GM23338 (cell line): ENCODE data around the gene CTNNA2. TPM values are rescaled to one million over a fixed set of nuclear protein-coding genes. Genes with fewer than 3 reads are reported as not detected.

Source experiments
- ATAC-seq: fragments of 200-7000 bp; cut with Tn5 transposase; 3 replicates; pipeline ENCODE4 v1.9.1; 2020
- DNase-seq: peaks from one replicate; pipeline ENCODE4 v3.0.0-alpha.2; 2015; ENCODE audit warnings: low spot score
- H2AFZ ChIP-seq: fragments of 200-600 bp; sonication (generic); 2 replicates; pipeline ENCODE4 v1.8.0; 2016; ENCODE audit warnings: antibody characterized with exemption, mild to moderate bottlenecking, moderate library complexity
- H3F3A ChIP-seq: fragments of 200-600 bp; sonication (generic); replicated peaks from 2 replicates; pipeline ENCODE4 v1.8.0; 2017; ENCODE audit warnings: antibody characterized with exemption, mixed run types, low read depth
- H3K27ac ChIP-seq: fragments of 200-600 bp; sonication (generic); 2 replicates; pipeline ENCODE4 v1.6.1; 2016; ENCODE audit warnings: low read depth
- H3K27me3 ChIP-seq: fragments of 200-600 bp; sonication (generic); 2 replicates; pipeline ENCODE4 v1.8.0; 2016; ENCODE audit warnings: mild to moderate bottlenecking, mixed run types, moderate library complexity; ENCODE audit not compliant: insufficient read depth
- H3K36me3 ChIP-seq: fragments of 200-600 bp; sonication (generic); 2 replicates; pipeline ENCODE4 v1.8.0; 2016; ENCODE audit warnings: mild to moderate bottlenecking; ENCODE audit not compliant: insufficient read depth
- H3K4me1 ChIP-seq: fragments of 200-600 bp; sonication (generic); 2 replicates; pipeline ENCODE4 v1.8.0; 2016; ENCODE audit warnings: mild to moderate bottlenecking, moderate library complexity; ENCODE audit not compliant: insufficient read depth
- H3K4me2 ChIP-seq: fragments of 200-600 bp; sonication (generic); 2 replicates; pipeline ENCODE4 v1.7.1; 2017; ENCODE audit warnings: mixed run types
- H3K4me3 ChIP-seq: fragments of 200-600 bp; sonication (generic); 2 replicates; pipeline ENCODE4 v1.6.1; 2016; ENCODE audit warnings: mixed run types
- H3K79me2 ChIP-seq: fragments of 200-600 bp; sonication (generic); replicated peaks from 2 replicates; pipeline ENCODE4 v1.8.0; 2017; ENCODE audit warnings: mild to moderate bottlenecking; ENCODE audit not compliant: insufficient read depth
- H3K9me2 ChIP-seq: fragments of 200-600 bp; sonication (generic); 2 replicates; pipeline ENCODE4 v1.8.0; 2017; ENCODE audit not compliant: insufficient read depth
- H4K20me1 ChIP-seq: fragments of 200-600 bp; sonication (generic); replicated peaks from 2 replicates; pipeline ENCODE4 v1.8.0; 2017; ENCODE audit warnings: mild to moderate bottlenecking; ENCODE audit not compliant: insufficient read depth
- H3K27ac Mint-ChIP-seq: 2 replicates; pipeline ENCODE4 v1.8.0; 2020; ENCODE audit warnings: inconsistent platforms, mild to moderate bottlenecking, moderate library complexity, mixed read lengths
- H3K27me3 Mint-ChIP-seq: 3 replicates; pipeline ENCODE4 v1.8.0; 2022; ENCODE audit warnings: low read depth, mild to moderate bottlenecking, moderate library complexity, mixed read lengths, inconsistent platforms; ENCODE audit not compliant: insufficient read depth, poor library complexity
- H3K36me3 Mint-ChIP-seq: 3 replicates; pipeline ENCODE4 v1.8.0; 2021; ENCODE audit warnings: low read depth, mild to moderate bottlenecking, inconsistent platforms, moderate library complexity, mixed read lengths
- H3K4me1 Mint-ChIP-seq: 3 replicates; pipeline ENCODE4 v1.8.0; 2020; ENCODE audit warnings: mild to moderate bottlenecking, inconsistent platforms, mixed read lengths
- H3K4me3 Mint-ChIP-seq: 3 replicates; pipeline ENCODE4 v1.8.0; 2021; ENCODE audit warnings: moderate library complexity, mild to moderate bottlenecking, inconsistent platforms, mixed read lengths
- H3K9me3 Mint-ChIP-seq: 3 replicates; pipeline ENCODE4 v1.8.0; 2020; ENCODE audit warnings: moderate library complexity, mild to moderate bottlenecking, inconsistent platforms, mixed read lengths
- CREB1 ChIP-seq: fragments of 250-450 bp; sonication (Bioruptor Pico); IDR thresholded peaks from 2 replicates; pipeline ENCODE4 v1.5.0; 2020; ENCODE audit warnings: low read depth, mild to moderate bottlenecking, moderate library complexity
- JUNB ChIP-seq: IDR thresholded peaks from one replicate; pipeline ENCODE4 v1.6.1; 2016; ENCODE audit warnings: antibody characterized with exemption; ENCODE audit not compliant: unreplicated experiment
- NANOG ChIP-seq: IDR thresholded peaks from 2 replicates; pipeline ENCODE4 v1.6.1; 2016; ENCODE audit warnings: antibody characterized with exemption, borderline replicate concordance
- STAT1 ChIP-seq: IDR thresholded peaks from one replicate; pipeline ENCODE4 v1.6.1; 2016; ENCODE audit warnings: antibody characterized with exemption; ENCODE audit not compliant: unreplicated experiment
- ZNF114 ChIP-seq: fragments of 250-450 bp; sonication (Bioruptor Pico); IDR thresholded peaks from 2 replicates; pipeline ENCODE4 v1.5.0; 2020; ENCODE audit warnings: mild to moderate bottlenecking, moderate library complexity
- ZNF331 ChIP-seq: fragments of 250-450 bp; sonication (Bioruptor Pico); IDR thresholded peaks from 2 replicates; pipeline ENCODE4 v1.5.0; 2020; ENCODE audit warnings: low read depth, mild to moderate bottlenecking, moderate library complexity
- polyA plus RNA-seq: library from polyadenylated mRNA; unstranded; fragments of >200 nt; fragmentation: Nextera tagmentation; extraction: Ambion mirVana; gene quantifications from 2 replicates; pipeline ENCODE4 v1.2.1, GENCODE V29; 2016
- total RNA-seq: library from RNA; depleted of rRNA; stranded (reverse); fragments of >200 nt; shearing (Covaris generic); gene quantifications from 2 replicates; pipeline ENCODE4 v1.2.3, GENCODE V29; 2014
- TF ChIP-seq, protein P1 (sequence below): IDR thresholded peaks from 2 replicates; pipeline ENCODE4 v1.6.1; 2016; ENCODE audit warnings: antibody characterized with exemption
- TF ChIP-seq, protein P2 (sequence below), 2 experiments: fragments of 200-600 bp in 1 of 2; sonication (generic) in 1 of 2; conservative IDR thresholded peaks; 2 replicates each; pipeline versions ENCODE4 v1.5.1 to v1.6.1; 2016 to 2017; ENCODE audit warnings: antibody characterized with exemption in 2 of 2, low read depth in 2 of 2, mild to moderate bottlenecking in 2 of 2, moderate library complexity in 1 of 2
- TF ChIP-seq, protein P3 (sequence below): IDR thresholded peaks from one replicate; pipeline ENCODE4 v1.6.1; 2018; ENCODE audit warnings: antibody characterized with exemption; ENCODE audit not compliant: unreplicated experiment
- TF ChIP-seq, protein P4 (sequence below): fragments of 250-450 bp; sonication (Bioruptor Pico); IDR thresholded peaks from 2 replicates; pipeline ENCODE4 v1.5.0; 2020; ENCODE audit warnings: mild to moderate bottlenecking, moderate library complexity

Gene CTNNA2
- total and polyA plus RNA-seq, 2 experiments from 2014 or later = 6.4 to 15.6 TPM

DNA sequence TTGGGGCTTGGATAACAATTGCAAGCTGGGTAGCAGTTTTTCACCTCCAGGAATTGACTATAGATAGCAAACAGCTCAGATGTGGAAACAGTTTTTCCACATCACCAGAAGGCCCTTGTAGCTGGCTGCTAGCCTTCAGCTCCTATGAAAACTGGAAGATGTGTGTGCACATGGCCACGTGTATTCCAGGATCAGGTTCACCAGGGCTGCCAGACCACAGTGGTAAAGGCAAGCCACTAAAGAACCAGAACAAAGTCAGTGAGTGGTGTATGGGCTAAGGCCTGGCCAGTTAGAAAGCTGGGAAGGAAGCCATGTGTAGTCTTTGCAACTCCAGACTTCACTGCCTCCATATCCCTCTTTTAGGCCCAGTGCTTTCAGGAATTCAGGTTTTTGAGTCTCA is 778.8 kb downstream of the CTNNA2 start:
- no peaks in the 10 kb centered on the region for H3K27me3 ChIP-seq
- no peaks in the 10 kb centered on the region for H3K9me3 Mint-ChIP-seq
- no peak for ATAC-seq

More for the DNA sequence above, 778.8 kb downstream of the CTNNA2 start:
- no peak overlapping the region for H3K27ac ChIP-seq
- H3K4me2 ChIP-seq = no peak overlapping the region
- Mint-ChIP-seq H3K4me3 (no peak overlapping the region), H3K27me3 (no peaks in the 10 kb centered on the region), H3K4me1 (peaks cover 8% of the 10 kb centered on the region), H3K27ac (no peak overlapping the region), H3K36me3 (no peaks in the 10 kb centered on the region)
- H3K79me2 ChIP-seq = no peaks in the 10 kb centered on the region
- H3K36me3 ChIP-seq = no peaks in the 10 kb centered on the region
- H3F3A ChIP-seq = no peaks in the 10 kb centered on the region
- no peaks in the 10 kb centered on the region; the same call in 1 of the 2 replicates for H4K20me1 ChIP-seq
- H2AFZ ChIP-seq = no peak overlapping the region
- TF ChIP-seq, protein P1, sequence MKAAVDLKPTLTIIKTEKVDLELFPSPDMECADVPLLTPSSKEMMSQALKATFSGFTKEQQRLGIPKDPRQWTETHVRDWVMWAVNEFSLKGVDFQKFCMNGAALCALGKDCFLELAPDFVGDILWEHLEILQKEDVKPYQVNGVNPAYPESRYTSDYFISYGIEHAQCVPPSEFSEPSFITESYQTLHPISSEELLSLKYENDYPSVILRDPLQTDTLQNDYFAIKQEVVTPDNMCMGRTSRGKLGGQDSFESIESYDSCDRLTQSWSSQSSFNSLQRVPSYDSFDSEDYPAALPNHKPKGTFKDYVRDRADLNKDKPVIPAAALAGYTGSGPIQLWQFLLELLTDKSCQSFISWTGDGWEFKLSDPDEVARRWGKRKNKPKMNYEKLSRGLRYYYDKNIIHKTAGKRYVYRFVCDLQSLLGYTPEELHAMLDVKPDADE = no peak
- TF ChIP-seq STAT1 (no peak), NANOG (no peak), ZNF114 (CRISPR knock-in tag) (no peak), JUNB (no peak), ZNF331 (no peak), CREB1 (CRISPR knock-in tag) (no peak)
- TF ChIP-seq, protein P2, sequence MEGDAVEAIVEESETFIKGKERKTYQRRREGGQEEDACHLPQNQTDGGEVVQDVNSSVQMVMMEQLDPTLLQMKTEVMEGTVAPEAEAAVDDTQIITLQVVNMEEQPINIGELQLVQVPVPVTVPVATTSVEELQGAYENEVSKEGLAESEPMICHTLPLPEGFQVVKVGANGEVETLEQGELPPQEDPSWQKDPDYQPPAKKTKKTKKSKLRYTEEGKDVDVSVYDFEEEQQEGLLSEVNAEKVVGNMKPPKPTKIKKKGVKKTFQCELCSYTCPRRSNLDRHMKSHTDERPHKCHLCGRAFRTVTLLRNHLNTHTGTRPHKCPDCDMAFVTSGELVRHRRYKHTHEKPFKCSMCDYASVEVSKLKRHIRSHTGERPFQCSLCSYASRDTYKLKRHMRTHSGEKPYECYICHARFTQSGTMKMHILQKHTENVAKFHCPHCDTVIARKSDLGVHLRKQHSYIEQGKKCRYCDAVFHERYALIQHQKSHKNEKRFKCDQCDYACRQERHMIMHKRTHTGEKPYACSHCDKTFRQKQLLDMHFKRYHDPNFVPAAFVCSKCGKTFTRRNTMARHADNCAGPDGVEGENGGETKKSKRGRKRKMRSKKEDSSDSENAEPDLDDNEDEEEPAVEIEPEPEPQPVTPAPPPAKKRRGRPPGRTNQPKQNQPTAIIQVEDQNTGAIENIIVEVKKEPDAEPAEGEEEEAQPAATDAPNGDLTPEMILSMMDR (conservative IDR thresholded peaks at IDR 0.05; ENCODE audit: low read depth in 2 of 2) = no peak
- TF ChIP-seq, protein P3, sequence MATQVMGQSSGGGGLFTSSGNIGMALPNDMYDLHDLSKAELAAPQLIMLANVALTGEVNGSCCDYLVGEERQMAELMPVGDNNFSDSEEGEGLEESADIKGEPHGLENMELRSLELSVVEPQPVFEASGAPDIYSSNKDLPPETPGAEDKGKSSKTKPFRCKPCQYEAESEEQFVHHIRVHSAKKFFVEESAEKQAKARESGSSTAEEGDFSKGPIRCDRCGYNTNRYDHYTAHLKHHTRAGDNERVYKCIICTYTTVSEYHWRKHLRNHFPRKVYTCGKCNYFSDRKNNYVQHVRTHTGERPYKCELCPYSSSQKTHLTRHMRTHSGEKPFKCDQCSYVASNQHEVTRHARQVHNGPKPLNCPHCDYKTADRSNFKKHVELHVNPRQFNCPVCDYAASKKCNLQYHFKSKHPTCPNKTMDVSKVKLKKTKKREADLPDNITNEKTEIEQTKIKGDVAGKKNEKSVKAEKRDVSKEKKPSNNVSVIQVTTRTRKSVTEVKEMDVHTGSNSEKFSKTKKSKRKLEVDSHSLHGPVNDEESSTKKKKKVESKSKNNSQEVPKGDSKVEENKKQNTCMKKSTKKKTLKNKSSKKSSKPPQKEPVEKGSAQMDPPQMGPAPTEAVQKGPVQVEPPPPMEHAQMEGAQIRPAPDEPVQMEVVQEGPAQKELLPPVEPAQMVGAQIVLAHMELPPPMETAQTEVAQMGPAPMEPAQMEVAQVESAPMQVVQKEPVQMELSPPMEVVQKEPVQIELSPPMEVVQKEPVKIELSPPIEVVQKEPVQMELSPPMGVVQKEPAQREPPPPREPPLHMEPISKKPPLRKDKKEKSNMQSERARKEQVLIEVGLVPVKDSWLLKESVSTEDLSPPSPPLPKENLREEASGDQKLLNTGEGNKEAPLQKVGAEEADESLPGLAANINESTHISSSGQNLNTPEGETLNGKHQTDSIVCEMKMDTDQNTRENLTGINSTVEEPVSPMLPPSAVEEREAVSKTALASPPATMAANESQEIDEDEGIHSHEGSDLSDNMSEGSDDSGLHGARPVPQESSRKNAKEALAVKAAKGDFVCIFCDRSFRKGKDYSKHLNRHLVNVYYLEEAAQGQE = no peak
- TF ChIP-seq, protein P4, sequence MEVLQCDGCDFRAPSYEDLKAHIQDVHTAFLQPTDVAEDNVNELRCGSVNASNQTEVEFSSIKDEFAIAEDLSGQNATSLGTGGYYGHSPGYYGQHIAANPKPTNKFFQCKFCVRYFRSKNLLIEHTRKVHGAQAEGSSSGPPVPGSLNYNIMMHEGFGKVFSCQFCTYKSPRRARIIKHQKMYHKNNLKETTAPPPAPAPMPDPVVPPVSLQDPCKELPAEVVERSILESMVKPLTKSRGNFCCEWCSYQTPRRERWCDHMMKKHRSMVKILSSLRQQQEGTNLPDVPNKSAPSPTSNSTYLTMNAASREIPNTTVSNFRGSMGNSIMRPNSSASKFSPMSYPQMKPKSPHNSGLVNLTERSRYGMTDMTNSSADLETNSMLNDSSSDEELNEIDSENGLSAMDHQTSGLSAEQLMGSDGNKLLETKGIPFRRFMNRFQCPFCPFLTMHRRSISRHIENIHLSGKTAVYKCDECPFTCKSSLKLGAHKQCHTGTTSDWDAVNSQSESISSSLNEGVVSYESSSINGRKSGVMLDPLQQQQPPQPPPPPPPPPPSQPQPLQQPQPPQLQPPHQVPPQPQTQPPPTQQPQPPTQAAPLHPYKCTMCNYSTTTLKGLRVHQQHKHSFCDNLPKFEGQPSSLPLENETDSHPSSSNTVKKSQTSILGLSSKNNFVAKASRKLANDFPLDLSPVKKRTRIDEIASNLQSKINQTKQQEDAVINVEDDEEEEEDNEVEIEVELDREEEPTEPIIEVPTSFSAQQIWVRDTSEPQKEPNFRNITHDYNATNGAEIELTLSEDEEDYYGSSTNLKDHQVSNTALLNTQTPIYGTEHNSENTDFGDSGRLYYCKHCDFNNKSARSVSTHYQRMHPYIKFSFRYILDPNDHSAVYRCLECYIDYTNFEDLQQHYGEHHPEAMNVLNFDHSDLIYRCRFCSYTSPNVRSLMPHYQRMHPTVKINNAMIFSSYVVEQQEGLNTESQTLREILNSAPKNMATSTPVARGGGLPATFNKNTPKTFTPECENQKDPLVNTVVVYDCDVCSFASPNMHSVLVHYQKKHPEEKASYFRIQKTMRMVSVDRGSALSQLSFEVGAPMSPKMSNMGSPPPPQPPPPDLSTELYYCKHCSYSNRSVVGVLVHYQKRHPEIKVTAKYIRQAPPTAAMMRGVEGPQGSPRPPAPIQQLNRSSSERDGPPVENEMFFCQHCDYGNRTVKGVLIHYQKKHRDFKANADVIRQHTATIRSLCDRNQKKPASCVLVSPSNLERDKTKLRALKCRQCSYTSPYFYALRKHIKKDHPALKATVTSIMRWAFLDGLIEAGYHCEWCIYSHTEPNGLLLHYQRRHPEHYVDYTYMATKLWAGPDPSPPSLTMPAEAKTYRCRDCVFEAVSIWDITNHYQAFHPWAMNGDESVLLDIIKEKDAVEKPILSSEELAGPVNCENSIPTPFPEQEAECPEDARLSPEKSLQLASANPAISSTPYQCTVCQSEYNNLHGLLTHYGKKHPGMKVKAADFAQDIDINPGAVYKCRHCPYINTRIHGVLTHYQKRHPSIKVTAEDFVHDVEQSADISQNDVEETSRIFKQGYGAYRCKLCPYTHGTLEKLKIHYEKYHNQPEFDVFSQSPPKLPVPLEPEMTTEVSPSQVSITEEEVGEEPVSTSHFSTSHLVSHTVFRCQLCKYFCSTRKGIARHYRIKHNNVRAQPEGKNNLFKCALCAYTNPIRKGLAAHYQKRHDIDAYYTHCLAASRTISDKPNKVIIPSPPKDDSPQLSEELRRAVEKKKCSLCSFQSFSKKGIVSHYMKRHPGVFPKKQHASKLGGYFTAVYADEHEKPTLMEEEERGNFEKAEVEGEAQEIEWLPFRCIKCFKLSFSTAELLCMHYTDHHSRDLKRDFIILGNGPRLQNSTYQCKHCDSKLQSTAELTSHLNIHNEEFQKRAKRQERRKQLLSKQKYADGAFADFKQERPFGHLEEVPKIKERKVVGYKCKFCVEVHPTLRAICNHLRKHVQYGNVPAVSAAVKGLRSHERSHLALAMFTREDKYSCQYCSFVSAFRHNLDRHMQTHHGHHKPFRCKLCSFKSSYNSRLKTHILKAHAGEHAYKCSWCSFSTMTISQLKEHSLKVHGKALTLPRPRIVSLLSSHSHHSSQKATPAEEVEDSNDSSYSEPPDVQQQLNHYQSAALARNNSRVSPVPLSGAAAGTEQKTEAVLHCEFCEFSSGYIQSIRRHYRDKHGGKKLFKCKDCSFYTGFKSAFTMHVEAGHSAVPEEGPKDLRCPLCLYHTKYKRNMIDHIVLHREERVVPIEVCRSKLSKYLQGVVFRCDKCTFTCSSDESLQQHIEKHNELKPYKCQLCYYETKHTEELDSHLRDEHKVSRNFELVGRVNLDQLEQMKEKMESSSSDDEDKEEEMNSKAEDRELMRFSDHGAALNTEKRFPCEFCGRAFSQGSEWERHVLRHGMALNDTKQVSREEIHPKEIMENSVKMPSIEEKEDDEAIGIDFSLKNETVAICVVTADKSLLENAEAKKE = no peak
- H3K9me2 ChIP-seq = peaks cover 5% of the 10 kb centered on the region; the same call in 1 of the 2 replicates
- no peaks in the 10 kb centered on the region for H3K4me1 ChIP-seq
- no peak overlapping the region for H3K4me3 ChIP-seq
- no peak for DNase-seq
